Skeletal muscle tissue (tissue), 4 donors: ENCODE results near the gene GABBR2. TPM values are rescaled to one million over a fixed set of nuclear protein-coding genes. Genes with fewer than 3 reads are reported as not detected.
A peak's percentile ranks its signal among the peaks of the same experiment; 100 is the strongest.

ENCODE experiments used
- H3K27ac ChIP-seq: one replicate; pipeline ENCODE4 v1.7.0; 2013; ENCODE audit warnings: mild to moderate bottlenecking, low read depth, low read length, inconsistent platforms
- H3K27me3 ChIP-seq, 3 donors: one replicate each; pipeline ENCODE4 v1.7.0; 2013; ENCODE audit warnings: low read length in 3 of 3; ENCODE audit not compliant: control insufficient read depth in 3 of 3, insufficient read depth in 3 of 3
- H3K36me3 ChIP-seq, 3 donors: one replicate each; pipeline ENCODE4 v1.7.0; 2013; ENCODE audit warnings: low read length in 3 of 3; ENCODE audit not compliant: control insufficient read depth in 3 of 3, insufficient read depth in 3 of 3
- H3K4me1 ChIP-seq, 3 donors: one replicate each; pipeline ENCODE4 v1.7.0; 2013; ENCODE audit warnings: low read length in 3 of 3, mild to moderate bottlenecking in 3 of 3; ENCODE audit not compliant: control insufficient read depth in 3 of 3, insufficient read depth in 3 of 3
- H3K4me3 ChIP-seq, 3 donors: one replicate each; pipeline ENCODE4 v1.7.0; 2013; ENCODE audit warnings: low read length in 3 of 3
- H3K9ac ChIP-seq, 3 donors: one replicate each; pipeline ENCODE4 v1.7.0; 2013; ENCODE audit warnings: low read length in 3 of 3, mild to moderate bottlenecking in 3 of 3, moderate library complexity in 2 of 3, low read depth in 1 of 3
- H3K9me3 ChIP-seq, 3 donors: one replicate each; pipeline ENCODE4 v1.7.0; 2013; ENCODE audit warnings: low read length in 3 of 3; ENCODE audit not compliant: control insufficient read depth in 3 of 3
- total RNA-seq: library from RNA; depleted of rRNA; stranded (reverse); fragments of >200 nt; gene quantifications from one replicate; pipeline ENCODE4 v1.2.3, GENCODE V29; 2014
- donor health status: Osteomylitis.

The GABBR2 gene
- under 0.01 TPM for total RNA-seq

- no peak within 1 kb of the TSS for H3K9ac ChIP-seq
- peak within 1 kb of the TSS; percentile 14 to 40 (median 29) for H3K4me3 ChIP-seq
- peaks cover 50 to 60% (median 54%) of the 10 kb centered on the region in 3 donors for H3K27me3 ChIP-seq
- no peak within 1 kb of the TSS for H3K27ac ChIP-seq
- H3K9me3 ChIP-seq = no peaks in the 10 kb centered on the region
- no peaks in the 10 kb centered on the region for H3K36me3 ChIP-seq
- H3K4me1 ChIP-seq = peaks cover 2 to 11% (median 5%) of the 10 kb centered on the region in 3 donors
These were observed at the start of gene GABBR2 for GRCh38 chr9:98708933-98709911. Gene GABBR2 (minus strand): TSS chr9:98708935. CDS start chr9:98708737, 198 bp downstream.

- H3K9ac ChIP-seq = no peak overlapping the region
- H3K27me3 ChIP-seq = no peaks in the 10 kb centered on the region
- no peak overlapping the region for H3K27ac ChIP-seq
- H3K9me3 ChIP-seq = peaks cover 0 to 3% (median 0%) of the 10 kb centered on the region in 3 donors
- no peaks in the 10 kb centered on the region for H3K4me1 ChIP-seq
- H3K4me3 ChIP-seq = no peak overlapping the region
- peaks cover 25 to 59% (median 29%) of the 10 kb centered on the region in 3 donors for H3K36me3 ChIP-seq
These were observed 46.4 kb upstream of the GABBR2 start for GRCh38 chr9:98755006-98755618.

- no peak overlapping the region for H3K4me3 ChIP-seq
- no peak overlapping the region for H3K27ac ChIP-seq
- H3K9me3 ChIP-seq = no peaks in the 10 kb centered on the region
- peaks cover 26 to 56% (median 38%) of the 10 kb centered on the region in 3 donors for H3K36me3 ChIP-seq
- H3K9ac ChIP-seq = no peak overlapping the region
- no peaks in the 10 kb centered on the region for H3K4me1 ChIP-seq
- no peaks in the 10 kb centered on the region for H3K27me3 ChIP-seq
These were observed 42.5 kb upstream of the GABBR2 start for GRCh38 chr9:98751210-98751609.

- Histone ChIP-seq H3K9ac (no peak overlapping the region), H3K27ac (no peak overlapping the region), H3K27me3 (no peaks in the 10 kb centered on the region), H3K4me1 (no peaks in the 10 kb centered on the region), H3K36me3 (peaks cover 19 to 49% (median 37%) of the 10 kb centered on the region in 3 donors), H3K4me3 (no peak overlapping the region), H3K9me3 (no peaks in the 10 kb centered on the region)
These were observed 41.8 kb upstream of the GABBR2 start for GRCh38 chr9:98750364-98751060.

GRCh38 chr9:98747476-98747875 is 38.7 kb upstream of the GABBR2 start:
- Histone ChIP-seq H3K27ac (no peak overlapping the region), H3K36me3 (peaks cover 10 to 36% (median 31%) of the 10 kb centered on the region in 3 donors), H3K4me3 (no peak overlapping the region), H3K4me1 (no peaks in the 10 kb centered on the region), H3K27me3 (no peaks in the 10 kb centered on the region), H3K9ac (no peak overlapping the region), H3K9me3 (no peaks in the 10 kb centered on the region)

GRCh38 chr9:98745470-98745869 is 36.7 kb upstream of the GABBR2 start:
- no peak overlapping the region for H3K4me3 ChIP-seq
- no peak overlapping the region for H3K9ac ChIP-seq
- peaks cover 8 to 28% (median 18%) of the 10 kb centered on the region in 3 donors for H3K36me3 ChIP-seq
- H3K27me3 ChIP-seq = no peaks in the 10 kb centered on the region
- H3K9me3 ChIP-seq = no peaks in the 10 kb centered on the region
- H3K4me1 ChIP-seq = no peaks in the 10 kb centered on the region
- no peak overlapping the region for H3K27ac ChIP-seq

- Histone ChIP-seq H3K4me3 (no peak overlapping the region), H3K4me1 (no peaks in the 10 kb centered on the region), H3K9me3 (no peaks in the 10 kb centered on the region), H3K36me3 (peaks cover 8 to 21% (median 9%) of the 10 kb centered on the region in 3 donors), H3K27ac (no peak overlapping the region), H3K27me3 (no peaks in the 10 kb centered on the region), H3K9ac (no peak overlapping the region)
These were observed 35.3 kb upstream of the GABBR2 start for GRCh38 chr9:98743818-98744611.

- Histone ChIP-seq H3K9ac (no peak overlapping the region), H3K9me3 (no peaks in the 10 kb centered on the region), H3K4me3 (no peak overlapping the region), H3K4me1 (no peaks in the 10 kb centered on the region), H3K36me3 (peaks cover 7 to 17% (median 8%) of the 10 kb centered on the region in 3 donors), H3K27ac (no peak overlapping the region), H3K27me3 (no peaks in the 10 kb centered on the region)
These were observed 34.6 kb upstream of the GABBR2 start for GRCh38 chr9:98743329-98743728.
